ENCODE data around the gene FEM1C.
A peak's percentile ranks its signal among the peaks of the same experiment; 100 is the strongest.

The FEM1C gene

GRCh38 chr5:115544436-115545350 is at the start of gene FEM1C:
TSS of gene FEM1C (minus strand) at chr5:115544775. CDS start at chr5:115543493, 1,282 bp downstream.
- peak; percentile 97 for DNase-seq

- DNase-seq = no peak
These were observed 44.5 kb upstream of the FEM1C start for GRCh38 chr5:115589043-115589442.

- no peak for DNase-seq
These were observed 44.1 kb upstream of the FEM1C start for GRCh38 chr5:115588640-115589039.

GRCh38 chr5:115586525-115587146 is 42.1 kb upstream of the FEM1C start:
- DNase-seq = peak; percentile 72

- DNase-seq = no peak
These were observed 40.7 kb upstream of the FEM1C start for GRCh38 chr5:115585265-115585664.

GRCh38 chr5:115584501-115584900 is 39.9 kb upstream of the FEM1C start:
- no peak for DNase-seq

GRCh38 chr5:115583474-115583873 is 38.9 kb upstream of the FEM1C start:
- DNase-seq = no peak

GRCh38 chr5:115580941-115581340 is 36.4 kb upstream of the FEM1C start:
- DNase-seq = no peak

- DNase-seq = no peak
These were observed 35.2 kb upstream of the FEM1C start for GRCh38 chr5:115579747-115580173.

GRCh38 chr5:115579216-115579615 is 34.6 kb upstream of the FEM1C start:
- no peak for DNase-seq

- DNase-seq = no peak
These were observed 34.1 kb upstream of the FEM1C start for GRCh38 chr5:115578657-115579056.

- no peak for DNase-seq
These were observed 33.2 kb upstream of the FEM1C start for GRCh38 chr5:115577741-115578140.

GRCh38 chr5:115577329-115577728 is 32.8 kb upstream of the FEM1C start:
- no peak for DNase-seq

- DNase-seq = no peak
These were observed 30.8 kb upstream of the FEM1C start for GRCh38 chr5:115575167-115576070.

GRCh38 chr5:115573133-115573532 is 28.6 kb upstream of the FEM1C start:
- no peak for DNase-seq

- no peak for DNase-seq
These were observed 26.9 kb upstream of the FEM1C start for GRCh38 chr5:115571441-115571878.

- no peak for DNase-seq
These were observed 24.1 kb upstream of the FEM1C start for GRCh38 chr5:115568668-115569067.

- no peak for DNase-seq
These were observed 20.7 kb upstream of the FEM1C start for GRCh38 chr5:115565233-115565632.

- no peak for DNase-seq
These were observed 16.6 kb upstream of the FEM1C start for GRCh38 chr5:115561176-115561575.

GRCh38 chr5:115559524-115559923 is 14.9 kb upstream of the FEM1C start:
- no peak for DNase-seq

GRCh38 chr5:115558388-115558956 is 13.9 kb upstream of the FEM1C start:
- DNase-seq = no peak

- peak; percentile 18 for DNase-seq
These were observed 13.3 kb upstream of the FEM1C start for GRCh38 chr5:115557667-115558387.

All from hematopoietic multipotent progenitor cell treated with erythropoietin and hydrocortisone succinate and interleukin-3 and kit ligand, for 6 days (in vitro differentiated cells).